Measurements from ENCODE around the gene SLC25A25. TPM values are rescaled to one million over a fixed set of nuclear protein-coding genes. Genes with fewer than 3 reads are reported as not detected.

The SLC25A25 gene
- total RNA-seq, 1 donor from 2014 or later = 18.0 TPM

GRCh38 chr9:128121924-128122808 is 54.1 kb downstream of the SLC25A25 start:
- TF ChIP-seq, protein P1, sequence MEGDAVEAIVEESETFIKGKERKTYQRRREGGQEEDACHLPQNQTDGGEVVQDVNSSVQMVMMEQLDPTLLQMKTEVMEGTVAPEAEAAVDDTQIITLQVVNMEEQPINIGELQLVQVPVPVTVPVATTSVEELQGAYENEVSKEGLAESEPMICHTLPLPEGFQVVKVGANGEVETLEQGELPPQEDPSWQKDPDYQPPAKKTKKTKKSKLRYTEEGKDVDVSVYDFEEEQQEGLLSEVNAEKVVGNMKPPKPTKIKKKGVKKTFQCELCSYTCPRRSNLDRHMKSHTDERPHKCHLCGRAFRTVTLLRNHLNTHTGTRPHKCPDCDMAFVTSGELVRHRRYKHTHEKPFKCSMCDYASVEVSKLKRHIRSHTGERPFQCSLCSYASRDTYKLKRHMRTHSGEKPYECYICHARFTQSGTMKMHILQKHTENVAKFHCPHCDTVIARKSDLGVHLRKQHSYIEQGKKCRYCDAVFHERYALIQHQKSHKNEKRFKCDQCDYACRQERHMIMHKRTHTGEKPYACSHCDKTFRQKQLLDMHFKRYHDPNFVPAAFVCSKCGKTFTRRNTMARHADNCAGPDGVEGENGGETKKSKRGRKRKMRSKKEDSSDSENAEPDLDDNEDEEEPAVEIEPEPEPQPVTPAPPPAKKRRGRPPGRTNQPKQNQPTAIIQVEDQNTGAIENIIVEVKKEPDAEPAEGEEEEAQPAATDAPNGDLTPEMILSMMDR (IDR thresholded peaks at IDR 0.05) = no peak
- DNase-seq (ENCODE audit: extremely low spot score, unreplicated experiment) = no peak
- Mint-ChIP-seq H3K27ac (ENCODE audit: unreplicated experiment) (no peak overlapping the region), H3K4me1 (ENCODE audit: unreplicated experiment) (peaks cover 30% of the 10 kb centered on the region), H3K9me3 (ENCODE audit: unreplicated experiment) (no peaks in the 10 kb centered on the region), H3K27me3 (ENCODE audit: unreplicated experiment) (no peaks in the 10 kb centered on the region), H3K4me3 (ENCODE audit: unreplicated experiment) (no peak overlapping the region), H3K36me3 (ENCODE audit: unreplicated experiment) (peaks cover 4% of the 10 kb centered on the region)

DNA sequence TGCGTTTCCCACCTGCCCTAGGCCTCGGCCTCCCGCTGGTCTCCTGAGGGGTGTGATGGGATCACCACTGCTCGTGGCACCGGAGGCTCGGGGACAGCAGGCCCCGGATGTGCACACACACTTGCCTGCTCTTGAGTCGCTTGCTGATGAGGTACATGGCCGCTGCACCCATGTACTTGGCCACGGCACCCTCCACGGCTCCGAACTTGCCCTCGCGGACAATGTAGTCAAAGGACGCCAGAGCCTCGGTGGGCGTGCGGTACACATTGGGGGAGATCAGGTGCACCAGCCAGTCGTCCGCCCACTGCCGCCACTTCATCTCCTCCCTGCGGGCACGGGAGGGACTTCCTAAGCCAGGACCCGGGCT is 54.8 kb downstream of the SLC25A25 start:
- no peak for DNase-seq (ENCODE audit: extremely low spot score, unreplicated experiment)
- Mint-ChIP-seq H3K27ac (ENCODE audit: unreplicated experiment) (no peak overlapping the region), H3K4me3 (ENCODE audit: unreplicated experiment) (no peak overlapping the region), H3K4me1 (ENCODE audit: unreplicated experiment) (peaks cover 26% of the 10 kb centered on the region), H3K27me3 (ENCODE audit: unreplicated experiment) (no peaks in the 10 kb centered on the region), H3K36me3 (ENCODE audit: unreplicated experiment) (peaks cover 4% of the 10 kb centered on the region), H3K9me3 (ENCODE audit: unreplicated experiment) (no peaks in the 10 kb centered on the region)
- TF ChIP-seq, protein P1 (IDR thresholded peaks at IDR 0.05) = no peak

DNA sequence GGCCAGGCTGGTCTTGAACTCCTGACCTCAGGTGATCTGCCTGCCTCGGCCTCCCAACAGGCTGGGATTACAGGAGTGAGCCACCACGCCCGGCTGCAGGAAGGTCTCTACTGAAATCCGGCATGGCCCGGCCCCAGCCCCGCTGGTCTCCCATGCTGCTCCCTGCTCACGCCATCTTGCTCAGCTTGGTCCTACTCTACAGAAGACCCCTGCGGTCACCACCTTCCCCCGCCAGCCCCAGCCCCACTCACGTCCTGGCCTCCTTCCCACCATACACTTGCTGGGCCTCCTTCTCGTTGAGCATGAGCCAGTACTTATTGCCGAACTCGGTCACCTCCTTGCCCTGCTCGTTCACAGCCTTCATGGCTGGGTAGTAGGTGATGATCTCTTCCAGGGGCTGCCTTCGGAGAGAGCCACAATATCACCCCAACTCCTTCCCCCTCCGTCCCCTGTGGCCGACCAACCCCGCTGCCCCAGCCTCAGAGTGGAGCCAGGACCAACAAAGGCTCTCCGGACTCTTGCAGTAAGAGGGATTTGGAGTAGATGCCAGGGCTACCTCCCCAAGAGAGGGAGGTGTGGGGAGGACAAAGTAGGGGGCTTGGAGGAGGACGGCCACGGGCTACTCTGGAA is 55.5 kb downstream of the SLC25A25 start:
- TF ChIP-seq, protein P1 (IDR thresholded peaks at IDR 0.05) = no peak
- DNase-seq (ENCODE audit: extremely low spot score, unreplicated experiment) = no peak
- no peaks in the 10 kb centered on the region for H3K9me3 Mint-ChIP-seq (ENCODE audit: unreplicated experiment)
- no peaks in the 10 kb centered on the region for H3K27me3 Mint-ChIP-seq (ENCODE audit: unreplicated experiment)
- peaks cover 4% of the 10 kb centered on the region for H3K36me3 Mint-ChIP-seq (ENCODE audit: unreplicated experiment)
- no peak overlapping the region for H3K4me3 Mint-ChIP-seq (ENCODE audit: unreplicated experiment)
- H3K27ac Mint-ChIP-seq (ENCODE audit: unreplicated experiment) = no peak overlapping the region
- peaks cover 20% of the 10 kb centered on the region for H3K4me1 Mint-ChIP-seq (ENCODE audit: unreplicated experiment)

GRCh38 chr9:128124451-128124850 is 56.4 kb downstream of the SLC25A25 start:
- TF ChIP-seq, protein P1 (IDR thresholded peaks at IDR 0.05) = no peak
- no peak for DNase-seq (ENCODE audit: extremely low spot score, unreplicated experiment)
- Mint-ChIP-seq H3K27me3 (ENCODE audit: unreplicated experiment) (no peaks in the 10 kb centered on the region), H3K4me1 (ENCODE audit: unreplicated experiment) (peaks cover 26% of the 10 kb centered on the region), H3K4me3 (ENCODE audit: unreplicated experiment) (no peak overlapping the region), H3K27ac (ENCODE audit: unreplicated experiment) (no peak overlapping the region), H3K36me3 (ENCODE audit: unreplicated experiment) (peaks cover 4% of the 10 kb centered on the region), H3K9me3 (ENCODE audit: unreplicated experiment) (no peaks in the 10 kb centered on the region)

GRCh38 chr9:128124873-128125579 is 57.0 kb downstream of the SLC25A25 start:
- Mint-ChIP-seq H3K27me3 (ENCODE audit: unreplicated experiment) (no peaks in the 10 kb centered on the region), H3K4me3 (ENCODE audit: unreplicated experiment) (peak overlapping the region; percentile 22)

More at GRCh38 chr9:128124873-128125579, 57.0 kb downstream of the SLC25A25 start:
- H3K27ac Mint-ChIP-seq (ENCODE audit: unreplicated experiment) = no peak overlapping the region
- DNase-seq (ENCODE audit: extremely low spot score, unreplicated experiment) = no peak
- TF ChIP-seq, protein P1 (IDR thresholded peaks at IDR 0.05) = peak; percentile 56
- H3K4me1 Mint-ChIP-seq (ENCODE audit: unreplicated experiment) = peaks cover 27% of the 10 kb centered on the region
- peaks cover 4% of the 10 kb centered on the region for H3K36me3 Mint-ChIP-seq (ENCODE audit: unreplicated experiment)
- no peaks in the 10 kb centered on the region for H3K9me3 Mint-ChIP-seq (ENCODE audit: unreplicated experiment)
